Suppressor macrophage (primary cell): Measurements from ENCODE around the gene EMC10.
A peak's percentile ranks its signal among the peaks of the same experiment; 100 is the strongest.
"Not testable (repeated sequence)": the region's sequence is repeated elsewhere in the genome, so short reads cannot be mapped to it uniquely, and the experiment has no call there.

Experiments
- DNase-seq, 4 experiments: peaks; one replicate each; pipeline ENCODE4 v3.0.0-alpha.2; 2020 to 2022
- total RNA-seq, 17 experiments: gene quantifications; one replicate each; lab custom pipeline; 2026; ENCODE audit warnings: mixed read lengths in 6 of 17, inconsistent platforms in 3 of 17; lab: John Stamatoyannopoulos, UW

EMC10 gene
- total RNA-seq: 75.5 to 212 (median 122) reads per million in 17 experiments

- peak; percentile 93 to 96 (median 96) for DNase-seq
Measured at GRCh38 chr19:50476224-50476906, at the start of gene EMC10, which contains the start of gene GARIN5A. Gene EMC10 (plus strand): TSS chr19:50476507. CDS start chr19:50476545, 38 bp downstream. Gene GARIN5A (minus strand): TSS chr19:50476848. CDS start chr19:50476388, 460 bp downstream.

- peak in 1 of 4 experiments; percentile 6 for DNase-seq
Measured at GRCh38 chr19:50427318-50427925, 48.9 kb upstream of the EMC10 start.

DNA sequence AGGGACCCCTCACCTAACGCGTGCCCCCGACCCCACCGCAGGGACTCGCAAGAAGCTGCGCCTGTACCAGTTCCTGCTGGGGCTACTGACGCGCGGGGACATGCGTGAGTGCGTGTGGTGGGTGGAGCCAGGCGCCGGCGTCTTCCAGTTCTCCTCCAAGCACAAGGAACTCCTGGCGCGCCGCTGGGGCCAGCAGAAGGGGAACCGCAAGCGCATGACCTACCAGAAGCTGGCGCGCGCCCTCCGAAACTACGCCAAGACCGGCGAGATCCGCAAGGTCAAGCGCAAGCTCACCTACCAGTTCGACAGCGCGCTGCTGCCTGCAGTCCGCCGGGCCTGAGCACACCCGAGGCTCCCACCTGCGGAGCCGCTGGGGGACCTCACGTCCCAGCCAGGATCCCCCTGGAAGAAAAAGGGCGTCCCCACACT is 48.3 kb upstream of the EMC10 start:
- DNase-seq: peak; percentile 95 to 99 (median 98)

GRCh38 chr19:50428772-50429463 is 47.4 kb upstream of the EMC10 start:
- no peak for DNase-seq

- DNase-seq: no peak
Measured at GRCh38 chr19:50430888-50431342, 45.4 kb upstream of the EMC10 start.

DNA sequence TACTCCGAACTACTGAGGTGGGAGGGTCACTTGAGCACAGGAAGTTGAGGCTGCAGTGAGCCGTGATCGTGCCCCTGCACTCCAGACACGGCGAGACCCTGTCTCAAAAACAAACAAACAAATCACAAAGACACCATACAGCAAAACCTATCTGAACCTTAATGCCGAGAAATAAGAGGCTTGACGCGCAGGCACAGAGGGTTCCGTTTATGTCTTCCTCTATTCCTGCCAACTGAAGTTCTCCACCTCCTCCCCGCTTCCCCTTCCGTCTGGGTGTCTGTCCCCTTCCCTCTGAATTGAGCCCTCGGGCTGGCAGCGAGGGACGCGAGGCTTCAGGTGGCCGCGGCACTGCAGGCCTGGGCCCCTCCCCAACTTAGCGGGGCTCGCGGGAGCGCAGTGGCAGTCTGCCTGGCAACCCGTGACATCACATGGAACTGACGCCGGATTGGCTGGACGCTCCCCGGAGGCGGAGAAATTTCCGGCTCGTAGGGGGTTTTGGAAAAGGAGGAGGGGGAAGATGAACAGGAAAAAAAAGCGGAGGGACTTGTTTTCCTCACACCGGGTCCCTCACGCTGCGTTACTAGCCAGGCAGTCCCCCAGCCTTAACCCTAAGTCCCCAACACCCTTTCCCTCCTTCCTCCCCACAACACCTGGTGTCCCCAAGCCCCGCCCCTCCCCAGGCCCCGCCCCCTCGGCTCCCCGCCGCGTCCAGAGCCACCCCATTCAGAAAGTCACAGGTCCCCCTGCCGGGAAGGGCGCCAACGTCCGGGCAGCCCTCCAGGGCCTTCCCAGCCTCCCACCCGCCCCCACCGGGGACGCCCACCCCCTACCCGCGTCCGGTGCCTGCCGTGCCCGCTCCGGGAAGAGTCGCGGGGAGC is 44.7 kb upstream of the EMC10 start:
- DNase-seq: peak; percentile 83 to 91 (median 90)

DNA sequence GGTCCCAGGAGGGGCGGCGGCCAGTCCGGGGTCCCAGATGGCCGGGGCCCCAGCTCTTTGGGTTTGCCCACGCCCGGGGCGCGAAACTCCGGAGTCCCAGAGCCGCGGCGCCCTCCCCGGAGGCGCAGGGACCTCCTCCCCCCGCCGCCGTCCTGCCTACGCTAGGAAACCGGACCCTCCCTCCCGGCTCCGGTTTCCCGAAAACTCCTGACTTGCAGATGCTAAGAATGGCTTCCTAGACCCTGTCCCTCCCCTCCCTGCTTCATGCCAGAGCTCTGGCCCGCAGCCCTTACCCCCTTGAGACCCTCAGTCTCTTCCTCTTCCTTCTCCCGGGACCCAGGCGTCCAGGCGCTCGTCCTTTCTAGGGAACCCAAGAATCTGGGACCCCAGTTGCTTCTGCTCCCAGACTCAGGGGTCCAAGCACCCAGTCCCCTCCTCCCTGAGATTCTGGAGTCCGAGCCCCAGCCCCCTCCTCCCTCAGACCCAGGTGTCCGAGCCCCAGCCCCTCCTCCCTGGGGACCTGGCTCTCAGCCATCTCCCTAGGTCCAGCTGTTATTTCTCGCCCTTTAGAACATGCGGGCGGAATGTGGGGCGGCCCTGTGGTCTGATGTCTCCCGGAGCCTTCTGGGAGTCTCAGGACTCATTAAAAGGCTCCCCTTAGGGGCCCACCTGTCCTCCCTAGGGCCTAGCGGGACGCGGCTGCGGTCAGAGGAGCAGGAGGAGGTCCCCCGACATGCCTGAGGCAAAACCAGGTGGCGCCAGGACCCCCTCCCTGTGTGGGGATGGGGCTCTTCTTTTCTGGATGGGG is 43.9 kb upstream of the EMC10 start, which contains the start of gene MYBPC2:
MYBPC2 (plus strand) TSS at position 672 of the 808 bp plus-strand sequence; CDS start at position 734, 62 bp downstream.
- DNase-seq: peak; percentile 14 to 51 (median 30)

- no peak for DNase-seq
Measured at GRCh38 chr19:50433201-50434180, 42.8 kb upstream of the EMC10 start.

DNA sequence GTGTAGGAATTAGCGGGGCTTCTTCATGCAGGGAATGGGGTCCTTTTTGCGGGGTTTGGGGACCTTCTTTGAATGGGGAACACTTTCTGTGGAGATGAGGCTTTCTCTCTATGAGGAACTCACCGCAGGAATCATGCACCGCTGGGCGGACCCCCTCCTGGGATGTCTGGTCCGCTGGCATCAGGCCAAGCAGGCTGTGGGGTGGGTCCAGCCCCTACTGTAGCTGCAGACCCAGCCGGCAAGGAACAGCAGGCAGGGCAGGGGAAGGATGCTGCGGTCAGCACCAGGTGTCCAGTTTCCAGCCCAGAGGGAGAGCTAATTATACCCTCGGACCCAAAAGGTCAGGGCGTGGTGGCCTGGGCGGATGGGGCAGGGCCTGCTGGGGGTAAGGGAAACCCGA is 41.8 kb upstream of the EMC10 start:
- no peak for DNase-seq

- DNase-seq: no peak
Measured at GRCh38 chr19:50435221-50435620, 41.1 kb upstream of the EMC10 start.

GRCh38 chr19:50435627-50436026 is 40.7 kb upstream of the EMC10 start:
- no peak for DNase-seq

- DNase-seq: no peak
Measured at GRCh38 chr19:50437862-50438449, 38.4 kb upstream of the EMC10 start.

- DNase-seq: not testable (repeated sequence)
Measured at GRCh38 chr19:50439130-50439529, 37.2 kb upstream of the EMC10 start.

DNA sequence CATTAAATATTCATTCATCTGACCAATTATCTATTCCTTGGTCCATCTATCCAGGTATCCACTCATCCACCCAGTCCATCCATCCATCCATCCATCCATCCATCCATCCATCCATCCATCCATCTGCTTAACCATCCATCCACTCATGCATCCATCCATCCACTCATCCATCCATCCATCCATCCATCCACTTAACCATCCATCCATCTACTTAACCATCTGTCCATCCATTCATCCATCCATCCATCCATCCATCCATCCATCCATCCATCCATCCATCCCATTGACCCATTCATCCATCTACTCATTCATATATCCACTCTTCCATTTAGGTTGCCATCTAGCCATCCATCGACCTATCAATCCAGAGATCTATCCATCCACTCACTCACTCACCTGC is 32.2 kb upstream of the EMC10 start:
- DNase-seq: no peak

DNA sequence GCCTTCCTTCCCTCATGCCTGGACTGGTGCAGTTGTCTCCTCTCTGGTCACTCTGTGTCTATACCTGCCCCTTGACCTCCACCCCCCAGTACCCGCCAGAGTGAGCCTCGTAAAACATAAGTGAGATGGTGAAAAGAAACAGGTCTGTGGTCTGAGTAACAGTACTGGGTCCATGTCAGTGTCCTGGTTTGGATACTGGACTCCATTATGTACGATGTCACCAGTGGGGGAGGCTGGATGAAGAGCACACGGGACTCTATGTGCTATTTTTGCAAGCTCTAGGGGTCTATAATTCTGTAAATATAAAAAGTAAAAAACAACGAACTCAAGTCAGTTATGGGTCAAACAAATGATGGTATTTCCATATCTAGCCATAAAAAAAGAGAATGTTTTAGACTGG is 29.3 kb upstream of the EMC10 start:
- DNase-seq: no peak

- DNase-seq: no peak
Measured at GRCh38 chr19:50447750-50448149, 28.6 kb upstream of the EMC10 start.

- no peak for DNase-seq
Measured at GRCh38 chr19:50449236-50449899, 26.9 kb upstream of the EMC10 start.

DNA sequence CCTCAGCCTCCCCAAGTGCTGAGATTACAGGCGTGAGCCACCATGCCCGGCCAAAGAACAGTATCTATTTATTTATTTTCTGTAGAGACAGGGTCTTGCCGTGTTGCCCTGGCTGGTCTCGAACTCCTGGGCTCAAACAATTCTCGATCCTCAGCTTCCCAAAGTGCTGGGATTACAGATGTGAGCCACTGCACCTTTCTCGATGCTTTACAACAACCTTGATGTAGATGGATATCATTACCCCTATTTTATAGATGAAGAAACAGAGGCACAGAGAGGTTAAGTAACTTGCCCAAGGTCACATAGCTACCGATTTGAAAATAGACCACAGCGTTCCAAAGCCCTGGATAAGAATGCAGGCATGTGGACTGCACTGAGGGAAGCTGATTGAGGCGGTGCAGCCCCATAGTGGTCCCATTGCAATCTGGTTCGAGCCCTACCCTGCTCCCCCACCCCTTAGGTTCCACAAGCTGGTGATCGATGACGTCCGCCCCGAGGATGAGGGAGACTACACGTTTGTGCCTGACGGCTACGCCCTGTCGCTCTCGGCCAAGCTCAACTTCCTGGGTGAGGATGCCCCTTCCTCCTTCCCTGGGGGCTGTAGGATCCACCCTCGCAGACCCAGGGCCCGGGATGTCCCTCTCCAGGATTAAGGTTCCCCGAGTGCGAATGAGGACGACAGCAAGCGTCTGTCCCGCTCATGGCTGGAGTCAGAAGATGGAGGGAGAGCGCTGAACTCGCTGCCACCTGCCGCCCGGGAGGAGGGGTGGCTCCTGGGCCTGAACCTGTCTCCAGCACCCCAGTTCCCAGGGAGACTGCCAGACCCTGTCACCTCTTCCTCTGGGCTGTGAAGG is 25.7 kb upstream of the EMC10 start:
- DNase-seq: no peak
